ENCODE results near the gene PDE10A.
"Not testable (repeated sequence)": the region's sequence is repeated elsewhere in the genome, so short reads cannot be mapped to it uniquely, and the experiment has no call there.

PDE10A gene

GRCh38 chr6:165580136-165580535, 82.9 kb downstream of the PDE10A start:
- no peak for DNase-seq

DNA sequence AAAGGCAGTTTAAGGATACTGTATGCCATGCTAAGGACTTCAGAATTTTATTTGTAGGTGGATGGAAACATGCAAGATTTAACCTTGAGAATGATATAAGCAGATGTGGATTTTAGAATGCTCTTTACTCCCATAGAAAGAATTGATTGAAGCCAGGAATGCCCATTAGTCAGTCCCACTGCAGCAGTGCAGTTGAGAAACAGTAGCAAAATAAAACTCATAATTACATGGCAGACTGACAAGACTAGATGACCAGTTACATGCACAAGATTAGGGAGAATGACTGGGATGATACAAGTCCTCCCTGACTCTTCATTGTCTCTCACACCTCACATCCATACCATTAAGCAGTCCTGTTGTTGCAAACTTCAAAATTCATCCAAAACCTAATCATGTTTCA, 83.9 kb downstream of the PDE10A start:
- no peak for DNase-seq

DNA sequence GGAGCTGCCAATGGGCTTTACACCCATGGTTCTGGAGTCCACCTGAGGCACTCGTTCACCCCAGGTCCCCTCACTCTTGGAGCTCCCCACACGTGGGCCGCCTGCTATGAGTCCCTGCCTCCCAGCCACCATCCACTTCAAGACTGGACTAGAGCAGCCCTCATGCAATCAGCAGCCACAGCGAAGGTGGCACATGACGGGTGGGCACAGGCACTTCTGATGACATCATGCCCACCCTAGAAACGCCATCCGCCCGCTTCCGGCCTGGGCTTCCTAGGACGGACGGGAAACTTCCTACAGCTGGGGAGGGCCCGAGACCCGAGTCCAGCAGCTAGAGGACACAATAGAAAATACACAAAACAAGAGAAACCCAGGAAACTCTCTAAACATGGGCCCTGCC, 85.5 kb downstream of the PDE10A start:
- no peak for DNase-seq

- no peak for DNase-seq
Observed at GRCh38 chr6:165575158-165575549, 87.9 kb downstream of the PDE10A start.

DNA sequence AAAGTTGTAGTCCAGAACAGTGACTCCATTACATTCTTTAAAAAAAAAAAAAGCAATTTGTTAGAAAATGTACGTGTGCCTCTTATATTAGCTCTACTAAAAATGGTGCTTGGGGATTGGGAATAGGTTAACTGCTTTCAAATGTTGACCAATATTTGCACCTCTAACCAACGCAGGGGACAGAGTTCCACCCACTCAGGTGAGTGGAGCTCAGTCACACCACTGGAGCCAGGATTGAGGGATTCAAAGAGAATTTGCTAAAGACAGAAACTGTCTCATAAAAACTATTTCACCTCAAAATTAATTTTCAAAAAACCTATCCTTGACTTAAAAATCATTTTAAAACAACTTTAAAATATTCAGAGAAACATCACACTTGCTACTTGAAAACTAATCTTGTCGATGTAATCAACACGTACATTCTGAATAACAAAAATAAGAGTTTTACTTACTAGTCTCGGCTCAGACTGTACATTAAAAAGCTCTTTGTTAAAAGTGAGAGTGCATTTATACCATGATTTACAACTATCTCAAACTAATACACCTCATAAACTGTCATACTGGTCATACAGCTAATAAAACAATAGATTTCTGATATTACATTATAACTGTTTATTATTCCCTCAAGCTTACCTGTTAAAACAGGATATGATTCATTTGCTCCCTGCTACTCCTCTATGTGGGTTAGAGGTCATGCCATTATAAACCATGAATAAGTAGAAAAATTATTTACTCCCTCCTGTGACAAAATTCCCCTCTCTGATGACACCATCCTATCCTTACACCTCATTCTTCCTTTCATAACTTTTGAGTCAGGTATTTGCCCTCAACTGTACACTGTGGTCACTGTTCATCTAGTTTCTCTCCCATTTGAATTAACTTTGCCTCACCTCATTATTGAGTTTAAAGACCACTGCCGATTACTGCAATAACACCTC, 88.6 kb downstream of the PDE10A start:
- no peak for DNase-seq

DNA sequence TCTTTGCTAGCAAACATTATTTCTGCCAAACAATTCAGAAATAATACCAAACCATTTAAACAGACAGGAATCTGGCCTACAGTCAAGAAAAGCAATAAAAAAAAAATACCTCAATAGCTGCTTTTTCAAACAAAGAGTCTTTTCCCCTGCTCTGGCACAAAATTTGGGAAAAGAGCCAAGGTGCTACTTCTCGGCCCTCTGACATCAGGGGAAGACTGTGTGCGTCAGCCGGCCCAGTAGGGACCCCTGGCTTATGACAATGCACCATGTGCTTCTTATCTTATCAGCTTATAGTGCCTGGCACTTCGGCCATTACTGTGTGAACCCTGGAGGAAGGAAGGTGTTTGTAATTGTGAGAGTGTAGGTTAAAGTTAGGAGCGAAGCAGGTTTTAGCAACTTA, 89.4 kb downstream of the PDE10A start:
- DNase-seq: no peak

GRCh38 chr6:165571721-165572132, 91.3 kb downstream of the PDE10A start:
- no peak for DNase-seq

DNA sequence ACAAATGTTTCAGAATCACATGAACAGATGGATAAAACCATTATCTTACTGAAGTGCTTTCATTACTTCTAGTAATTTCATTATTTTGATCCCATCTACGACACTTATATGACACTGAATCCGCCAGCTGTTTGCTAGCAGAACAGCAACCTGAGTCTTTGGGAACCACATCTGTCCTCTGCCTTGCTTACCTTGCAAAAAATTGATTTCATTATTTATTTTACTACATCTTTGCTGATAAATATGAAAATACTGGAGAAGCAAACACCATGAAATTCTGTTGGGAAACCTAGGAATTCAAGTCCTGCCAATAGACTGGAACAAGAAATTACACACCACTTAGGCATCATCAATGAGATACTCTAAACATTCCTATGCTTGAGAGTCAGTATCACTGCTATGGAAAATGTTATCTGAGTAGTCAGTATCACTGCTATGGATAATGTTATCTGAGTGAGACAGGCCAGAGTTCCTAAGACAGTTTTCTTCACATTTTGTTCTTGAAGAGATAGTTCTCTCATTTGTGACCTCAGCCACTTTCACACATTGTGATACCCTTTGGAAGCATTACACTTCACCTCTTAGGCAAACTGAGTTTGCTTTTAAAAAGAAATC, 91.9 kb downstream of the PDE10A start:
- DNase-seq: no peak

- no peak for DNase-seq
Observed at GRCh38 chr6:165568326-165568725, 94.7 kb downstream of the PDE10A start.

DNA sequence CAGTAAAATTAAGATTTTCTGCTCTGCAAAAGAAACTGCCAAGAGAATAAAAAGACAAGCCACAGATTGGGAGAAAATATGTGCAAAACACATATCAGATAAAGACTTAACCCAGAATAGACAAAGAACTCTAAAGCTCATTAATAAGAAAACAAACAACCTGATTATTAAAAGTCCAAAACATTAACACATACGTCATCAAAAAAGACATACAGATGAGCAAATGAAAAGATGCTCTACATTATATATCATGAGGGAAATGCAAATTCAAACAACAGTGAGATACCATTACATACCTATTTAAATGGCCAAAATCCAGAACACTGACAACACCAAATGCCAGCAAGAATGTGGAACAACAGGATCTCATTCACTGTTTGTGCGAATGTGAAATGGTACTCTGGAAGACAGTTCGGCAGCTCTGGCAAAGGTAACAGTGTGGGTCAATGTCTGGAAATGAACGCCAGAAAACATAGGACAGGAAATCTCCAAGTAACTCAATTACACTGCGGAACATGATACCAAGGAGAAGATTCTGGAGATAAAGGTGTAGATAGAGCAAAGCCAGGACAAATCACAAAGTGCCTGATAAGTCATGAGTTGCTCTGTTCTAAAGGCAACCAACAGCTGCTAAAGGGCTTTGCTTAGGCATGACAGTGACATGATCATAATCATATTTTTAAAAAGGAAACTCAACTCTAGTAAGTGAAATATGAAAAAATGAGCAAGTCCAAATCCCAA, 96.8 kb downstream of the PDE10A start:
- no peak for DNase-seq

- no peak for DNase-seq
Observed at GRCh38 chr6:165562421-165563090, 100.5 kb downstream of the PDE10A start.

DNA sequence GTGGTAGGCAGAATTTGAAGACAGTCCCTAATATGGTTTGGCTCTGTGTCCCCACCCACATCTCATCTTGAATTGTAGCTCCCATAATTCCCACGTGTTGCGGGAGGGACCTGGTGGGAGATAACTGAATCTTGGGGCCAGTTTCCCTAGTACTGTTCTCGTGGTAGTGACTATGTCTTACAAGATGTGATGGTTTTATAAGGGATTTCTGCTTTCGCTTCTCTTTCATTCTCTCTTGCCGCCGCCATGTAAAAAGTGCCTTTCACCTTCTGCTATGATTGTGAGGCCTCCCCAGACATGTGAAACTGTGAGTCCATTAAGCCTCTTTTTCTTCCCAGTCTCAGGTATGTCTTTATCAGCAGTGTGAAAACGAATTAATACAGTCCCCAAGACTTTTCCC, 103.4 kb downstream of the PDE10A start:
- no peak for DNase-seq

DNA sequence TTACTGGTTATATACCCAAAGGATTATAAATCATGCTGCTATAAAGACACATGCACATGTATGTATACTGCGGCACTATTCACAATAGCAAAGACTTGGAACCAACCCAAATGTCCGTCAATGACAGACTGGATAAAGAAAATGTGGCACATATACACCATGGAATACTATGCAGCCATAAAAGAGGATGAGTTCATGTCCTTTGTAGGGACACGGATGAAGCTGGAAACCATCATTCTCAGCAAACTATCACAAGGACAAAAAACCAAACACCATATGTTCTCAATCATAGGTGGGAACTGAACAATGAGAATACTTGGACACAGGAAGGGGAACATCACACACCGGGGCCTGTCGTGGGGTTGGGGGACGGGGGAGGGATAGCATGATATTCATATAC, 104.9 kb downstream of the PDE10A start:
- not testable (repeated sequence) for DNase-seq

DNA sequence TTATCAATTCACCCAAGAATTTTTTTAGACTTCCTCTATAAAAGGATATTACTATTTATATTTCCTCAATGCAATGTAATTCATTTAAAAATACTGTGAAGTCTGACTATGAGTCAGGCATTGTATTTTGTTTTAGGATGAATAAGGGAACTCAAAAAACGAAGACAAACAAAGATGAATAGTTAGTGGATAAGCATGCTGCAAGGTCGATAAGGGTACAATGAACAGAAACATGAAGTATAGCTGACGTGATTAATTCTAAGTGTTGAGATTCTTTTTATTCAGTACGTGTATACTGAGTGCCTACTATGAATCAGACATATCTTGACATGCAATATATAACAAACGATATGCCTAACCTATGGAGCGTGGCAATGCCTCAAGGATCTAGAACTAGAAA, 105.4 kb downstream of the PDE10A start:
- DNase-seq: no peak

DNA sequence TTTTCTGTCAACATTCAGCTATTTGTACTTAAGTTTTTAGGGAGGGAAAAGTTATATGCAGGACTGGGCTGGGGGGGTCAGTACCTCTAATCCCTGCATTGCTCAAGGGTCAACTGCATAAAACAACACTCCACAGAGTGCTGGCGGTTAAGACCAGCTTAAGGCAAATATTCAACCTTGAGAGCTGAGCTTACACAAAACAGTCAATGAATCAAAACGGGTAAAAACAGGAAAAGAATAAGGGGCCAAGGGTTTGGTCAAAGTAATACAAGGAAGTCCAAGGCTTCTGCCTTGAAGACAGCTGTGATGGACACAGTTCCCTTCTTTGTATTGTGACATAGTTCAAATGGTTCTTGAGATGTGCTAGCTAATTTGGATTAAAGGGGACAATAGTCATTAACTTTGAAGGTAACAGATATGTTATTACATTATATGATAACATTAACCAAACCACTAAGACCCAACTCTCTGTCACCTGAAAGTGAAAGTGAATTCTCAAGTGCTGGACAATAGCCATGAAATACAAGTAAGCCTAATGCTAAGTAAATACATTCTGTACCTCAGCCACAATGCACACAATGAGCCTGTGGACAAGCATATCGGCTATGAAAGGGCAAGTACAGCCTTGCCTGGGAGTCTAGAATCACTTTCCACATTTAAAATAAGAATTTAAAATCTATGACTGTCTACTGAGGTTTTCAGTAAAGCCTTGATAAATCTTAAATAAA, 106.8 kb downstream of the PDE10A start:
- no peak for DNase-seq

- not testable (repeated sequence) for DNase-seq
Observed at GRCh38 chr6:165554644-165555043, 108.4 kb downstream of the PDE10A start.

- DNase-seq: no peak
Observed at GRCh38 chr6:165552248-165552736, 110.7 kb downstream of the PDE10A start.

- no peak for DNase-seq
Observed at GRCh38 chr6:165551828-165552227, 111.2 kb downstream of the PDE10A start.

- DNase-seq: no peak
Observed at GRCh38 chr6:165548450-165548849, 114.6 kb downstream of the PDE10A start.

GRCh38 chr6:165545806-165546205, 117.2 kb downstream of the PDE10A start:
- no peak for DNase-seq

- no peak for DNase-seq
Observed at GRCh38 chr6:165543781-165544180, 119.3 kb downstream of the PDE10A start.

DNA sequence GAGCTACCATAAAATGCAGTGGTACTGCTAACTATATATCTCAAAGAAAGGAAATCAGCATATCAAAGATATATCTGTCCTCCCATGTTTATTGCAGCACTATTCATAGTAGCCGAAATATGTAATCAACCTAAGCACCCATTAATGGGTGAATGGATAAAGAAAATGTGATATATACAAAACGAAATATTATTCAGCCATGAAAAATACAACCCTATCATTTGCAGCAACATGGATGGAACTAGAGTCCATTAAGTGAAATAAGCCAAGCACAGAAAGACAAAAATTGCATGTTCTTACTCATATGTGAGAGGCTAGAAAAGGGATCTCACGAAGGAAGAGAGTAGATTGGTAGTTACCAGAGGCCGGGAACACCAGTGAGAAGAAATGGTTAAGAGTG, 126.1 kb downstream of the PDE10A start:
- no peak for DNase-seq

All from EL (cell line).